BE2C (cell line): Measurements from ENCODE around the gene NR3C1.

Source experiments
- DNase-seq: peaks from one replicate; pipeline ENCODE4 v3.0.0-alpha.2; 2020
- H3K27me3 ChIP-seq: fragments of 250-450 bp; sonication (Bioruptor Pico); 2 replicates; pipeline ENCODE4 v1.5.1; 2020; ENCODE audit warnings: mild to moderate bottlenecking
- H3K36me3 ChIP-seq: fragments of 250-450 bp; sonication (Bioruptor Pico); 2 replicates; pipeline ENCODE4 v1.5.1; 2020; ENCODE audit warnings: mild to moderate bottlenecking
- H3K4me1 ChIP-seq: fragments of 250-450 bp; sonication (Bioruptor Pico); 2 replicates; pipeline ENCODE4 v1.5.1; 2020
- H3K4me3 ChIP-seq: 2 replicates; pipeline ENCODE4 v1.5.1; 2011; ENCODE audit warnings: low read depth, low read length
- H3K9me3 ChIP-seq: fragments of 250-450 bp; sonication (Bioruptor Pico); 2 replicates; pipeline ENCODE4 v1.5.1; 2020
- TF ChIP-seq, protein P1 (sequence below): IDR thresholded peaks from 2 replicates; pipeline ENCODE4 v1.5.1; 2012; ENCODE audit warnings: mild to moderate bottlenecking, low read depth, low read length

NR3C1 gene

DNA sequence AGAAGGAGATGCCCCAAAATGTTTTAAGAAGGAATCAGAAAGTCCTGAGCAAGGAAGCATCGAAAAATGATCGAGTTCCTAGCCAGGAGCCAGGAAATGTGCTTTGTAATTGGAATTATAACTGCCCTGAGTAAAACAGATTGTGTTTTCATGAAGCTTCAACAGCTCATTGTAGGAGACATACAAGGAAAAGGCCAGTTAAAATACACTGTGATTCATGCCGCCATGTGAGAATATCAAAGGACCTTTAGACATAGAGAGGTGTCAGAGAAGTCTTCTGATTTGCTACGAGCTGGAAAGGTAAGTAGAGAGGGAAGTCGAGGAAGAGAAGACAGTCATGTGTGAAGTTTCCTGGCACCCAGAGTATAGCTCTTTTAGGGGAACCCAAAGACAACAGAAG is 60.9 kb downstream of the NR3C1 start:
- H3K27me3 ChIP-seq = no peaks in the 10 kb centered on the region
- no peak overlapping the region for H3K4me3 ChIP-seq
- TF ChIP-seq, protein P1, sequence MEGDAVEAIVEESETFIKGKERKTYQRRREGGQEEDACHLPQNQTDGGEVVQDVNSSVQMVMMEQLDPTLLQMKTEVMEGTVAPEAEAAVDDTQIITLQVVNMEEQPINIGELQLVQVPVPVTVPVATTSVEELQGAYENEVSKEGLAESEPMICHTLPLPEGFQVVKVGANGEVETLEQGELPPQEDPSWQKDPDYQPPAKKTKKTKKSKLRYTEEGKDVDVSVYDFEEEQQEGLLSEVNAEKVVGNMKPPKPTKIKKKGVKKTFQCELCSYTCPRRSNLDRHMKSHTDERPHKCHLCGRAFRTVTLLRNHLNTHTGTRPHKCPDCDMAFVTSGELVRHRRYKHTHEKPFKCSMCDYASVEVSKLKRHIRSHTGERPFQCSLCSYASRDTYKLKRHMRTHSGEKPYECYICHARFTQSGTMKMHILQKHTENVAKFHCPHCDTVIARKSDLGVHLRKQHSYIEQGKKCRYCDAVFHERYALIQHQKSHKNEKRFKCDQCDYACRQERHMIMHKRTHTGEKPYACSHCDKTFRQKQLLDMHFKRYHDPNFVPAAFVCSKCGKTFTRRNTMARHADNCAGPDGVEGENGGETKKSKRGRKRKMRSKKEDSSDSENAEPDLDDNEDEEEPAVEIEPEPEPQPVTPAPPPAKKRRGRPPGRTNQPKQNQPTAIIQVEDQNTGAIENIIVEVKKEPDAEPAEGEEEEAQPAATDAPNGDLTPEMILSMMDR = no peak
- H3K9me3 ChIP-seq = no peaks in the 10 kb centered on the region
- no peaks in the 10 kb centered on the region for H3K36me3 ChIP-seq
- no peaks in the 10 kb centered on the region for H3K4me1 ChIP-seq
- DNase-seq = no peak

DNA sequence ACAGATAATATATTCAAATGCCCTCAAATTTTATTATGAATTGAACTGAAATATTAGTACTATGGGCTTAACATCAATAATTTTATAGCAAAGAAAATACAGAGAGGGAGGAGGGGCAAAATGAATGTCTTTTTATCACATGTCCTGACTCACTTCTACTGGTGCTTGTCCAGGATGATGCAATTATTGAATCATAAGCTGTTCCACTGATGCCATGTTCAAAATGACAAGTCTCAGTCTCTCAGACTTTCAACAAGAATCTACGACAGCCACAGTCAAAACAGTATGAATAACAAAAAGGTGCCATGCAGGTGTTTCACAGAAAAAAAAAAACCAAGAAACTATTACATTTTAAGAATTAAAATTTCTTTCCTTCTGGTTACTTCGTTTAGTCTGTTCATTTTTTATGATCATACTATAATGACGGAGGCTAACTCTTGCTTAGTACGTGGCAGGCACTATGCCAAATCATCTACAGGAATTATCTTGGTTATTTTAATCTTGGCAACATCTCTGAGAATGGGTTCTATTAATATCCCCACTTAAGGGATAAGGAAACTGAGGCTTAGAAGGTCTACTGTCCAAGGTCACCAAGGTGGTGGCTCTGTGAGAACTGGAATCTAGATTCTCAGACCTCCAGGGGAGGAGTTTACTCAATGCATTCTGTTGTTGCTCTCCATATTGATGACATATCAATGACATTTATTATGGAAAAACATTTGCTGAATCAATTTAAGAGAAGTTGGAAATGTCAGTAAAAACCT is 61.5 kb downstream of the NR3C1 start:
- no peaks in the 10 kb centered on the region for H3K9me3 ChIP-seq
- no peak overlapping the region for H3K4me3 ChIP-seq
- no peaks in the 10 kb centered on the region for H3K4me1 ChIP-seq
- no peaks in the 10 kb centered on the region for H3K36me3 ChIP-seq
- TF ChIP-seq, protein P1 = no peak
- no peak for DNase-seq
- no peaks in the 10 kb centered on the region for H3K27me3 ChIP-seq

DNA sequence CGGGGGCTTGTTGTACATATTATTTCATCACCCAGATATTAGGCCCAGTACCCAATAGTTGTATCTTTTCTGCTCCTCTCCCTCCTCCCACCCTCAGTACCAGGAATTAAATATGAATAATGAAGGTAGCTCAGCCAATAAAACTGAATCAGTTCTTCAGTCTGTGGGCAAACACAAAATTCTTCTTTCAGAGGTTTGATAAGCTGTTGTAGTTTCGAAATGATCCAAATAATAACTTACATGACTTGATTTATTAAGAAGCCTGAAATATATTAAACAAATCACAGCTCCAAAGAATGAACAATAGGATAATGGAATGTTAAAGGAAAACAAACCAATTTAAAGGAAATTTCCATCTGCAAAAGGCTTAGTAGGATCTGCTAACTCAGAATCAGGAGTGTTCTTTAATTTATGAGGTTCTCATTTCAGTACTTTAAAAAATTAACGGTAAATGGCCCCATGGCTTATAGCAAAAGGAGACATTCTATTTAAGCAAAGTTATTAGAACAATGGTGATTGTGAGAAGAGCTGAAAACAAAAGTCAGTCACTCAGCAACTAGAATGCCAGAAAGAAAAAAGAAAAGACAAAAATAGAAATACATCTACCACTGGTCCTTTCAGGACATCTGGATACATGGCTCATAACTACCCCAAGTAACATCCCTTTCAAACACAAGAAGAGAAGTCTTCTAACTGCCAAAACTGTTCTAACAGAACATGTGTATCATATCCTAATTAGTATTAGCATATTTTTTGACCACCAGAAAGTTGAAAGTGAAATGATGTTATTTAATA is 62.4 kb downstream of the NR3C1 start:
- TF ChIP-seq, protein P1 = no peak
- Histone ChIP-seq H3K27me3 (no peaks in the 10 kb centered on the region), H3K4me1 (no peaks in the 10 kb centered on the region), H3K9me3 (no peaks in the 10 kb centered on the region), H3K36me3 (no peaks in the 10 kb centered on the region), H3K4me3 (no peak overlapping the region)
- DNase-seq = no peak

DNA sequence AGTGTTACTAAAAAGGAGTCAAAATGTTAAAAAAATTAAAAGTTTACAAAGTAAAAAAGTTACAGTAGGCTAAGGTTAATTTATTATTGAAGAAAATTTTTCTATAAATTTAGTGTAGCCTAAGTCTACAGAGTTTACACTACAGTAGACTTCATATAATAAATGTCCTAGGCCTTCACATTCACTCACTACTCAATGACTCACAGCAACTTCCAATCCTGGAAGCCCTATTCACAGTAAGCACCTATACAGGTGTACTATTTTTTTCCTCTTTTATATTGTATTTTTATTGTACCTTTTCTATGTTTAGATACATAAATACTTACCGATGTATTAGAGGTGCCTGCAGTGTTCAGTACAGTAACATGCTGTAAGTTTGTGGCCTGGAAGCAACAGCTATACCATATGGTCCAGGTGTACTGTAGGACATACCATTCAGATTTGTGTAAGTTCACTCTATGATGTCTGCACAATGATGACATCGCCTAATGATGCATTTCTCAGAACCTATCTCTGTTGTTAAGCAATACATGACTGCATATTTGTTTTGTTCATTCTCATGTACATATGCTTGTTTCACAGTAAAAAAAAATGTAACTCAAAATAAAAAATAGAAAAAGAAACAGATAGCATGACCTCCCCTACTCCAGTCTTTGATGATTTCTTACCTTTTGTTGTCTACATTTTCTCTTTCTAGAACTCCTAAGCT is 64.7 kb downstream of the NR3C1 start:
- H3K36me3 ChIP-seq = no peaks in the 10 kb centered on the region
- TF ChIP-seq, protein P1 = no peak
- DNase-seq = no peak
- H3K4me3 ChIP-seq = no peak overlapping the region
- no peaks in the 10 kb centered on the region for H3K9me3 ChIP-seq
- H3K4me1 ChIP-seq = no peaks in the 10 kb centered on the region
- H3K27me3 ChIP-seq = no peaks in the 10 kb centered on the region

DNA sequence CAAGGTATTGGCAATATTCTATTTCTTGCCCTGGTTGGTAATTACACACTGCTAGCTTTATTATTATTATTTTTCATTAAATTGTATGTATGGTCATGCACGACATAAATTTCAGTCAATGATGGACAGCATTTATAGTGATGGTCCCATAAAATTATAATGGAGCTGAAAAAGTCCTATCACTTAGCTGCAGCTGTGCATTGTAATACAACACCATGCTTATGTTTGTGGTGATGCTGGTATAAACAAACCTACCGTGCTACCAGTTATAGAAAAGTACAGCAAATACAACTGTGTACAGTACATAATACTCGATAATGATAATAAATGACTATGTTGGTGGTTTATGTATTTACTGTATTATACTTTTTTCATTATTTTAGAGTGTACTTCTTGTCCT is 65.5 kb downstream of the NR3C1 start:
- Histone ChIP-seq H3K4me1 (no peaks in the 10 kb centered on the region), H3K27me3 (no peaks in the 10 kb centered on the region), H3K36me3 (no peaks in the 10 kb centered on the region), H3K9me3 (no peaks in the 10 kb centered on the region), H3K4me3 (no peak overlapping the region)
- DNase-seq = no peak
- TF ChIP-seq, protein P1 = no peak

DNA sequence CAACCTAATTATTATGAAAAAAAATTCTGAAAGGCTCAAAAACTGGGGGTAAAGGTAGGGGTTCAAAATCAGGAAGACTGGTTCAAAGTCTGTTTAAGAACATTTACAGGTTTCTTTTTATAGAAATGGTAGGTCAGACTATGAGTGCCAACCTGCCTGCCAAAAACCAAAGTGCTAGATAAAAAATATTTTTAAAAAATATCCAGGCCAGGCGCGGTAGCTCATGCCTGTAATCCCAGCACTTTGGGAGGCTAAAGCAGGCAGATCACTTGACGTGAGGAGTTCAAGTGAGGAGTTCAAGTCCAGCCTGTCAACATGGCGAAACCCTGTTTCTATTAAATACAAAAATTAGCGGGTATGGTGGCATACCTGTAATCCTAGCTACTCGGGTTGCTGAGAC is 67.0 kb downstream of the NR3C1 start:
- no peak for DNase-seq
- no peak overlapping the region for H3K4me3 ChIP-seq
- no peaks in the 10 kb centered on the region for H3K4me1 ChIP-seq
- H3K27me3 ChIP-seq = no peaks in the 10 kb centered on the region
- H3K9me3 ChIP-seq = no peaks in the 10 kb centered on the region
- no peaks in the 10 kb centered on the region for H3K36me3 ChIP-seq
- TF ChIP-seq, protein P1 = no peak
